Measurements from ENCODE around the gene TMIGD2. TPM values are rescaled to one million over a fixed set of nuclear protein-coding genes. Genes with fewer than 3 reads are reported as not detected.

TMIGD2 gene
- total and polyA plus RNA-seq, 2 experiments from 2014 or later, result not detected

DNA sequence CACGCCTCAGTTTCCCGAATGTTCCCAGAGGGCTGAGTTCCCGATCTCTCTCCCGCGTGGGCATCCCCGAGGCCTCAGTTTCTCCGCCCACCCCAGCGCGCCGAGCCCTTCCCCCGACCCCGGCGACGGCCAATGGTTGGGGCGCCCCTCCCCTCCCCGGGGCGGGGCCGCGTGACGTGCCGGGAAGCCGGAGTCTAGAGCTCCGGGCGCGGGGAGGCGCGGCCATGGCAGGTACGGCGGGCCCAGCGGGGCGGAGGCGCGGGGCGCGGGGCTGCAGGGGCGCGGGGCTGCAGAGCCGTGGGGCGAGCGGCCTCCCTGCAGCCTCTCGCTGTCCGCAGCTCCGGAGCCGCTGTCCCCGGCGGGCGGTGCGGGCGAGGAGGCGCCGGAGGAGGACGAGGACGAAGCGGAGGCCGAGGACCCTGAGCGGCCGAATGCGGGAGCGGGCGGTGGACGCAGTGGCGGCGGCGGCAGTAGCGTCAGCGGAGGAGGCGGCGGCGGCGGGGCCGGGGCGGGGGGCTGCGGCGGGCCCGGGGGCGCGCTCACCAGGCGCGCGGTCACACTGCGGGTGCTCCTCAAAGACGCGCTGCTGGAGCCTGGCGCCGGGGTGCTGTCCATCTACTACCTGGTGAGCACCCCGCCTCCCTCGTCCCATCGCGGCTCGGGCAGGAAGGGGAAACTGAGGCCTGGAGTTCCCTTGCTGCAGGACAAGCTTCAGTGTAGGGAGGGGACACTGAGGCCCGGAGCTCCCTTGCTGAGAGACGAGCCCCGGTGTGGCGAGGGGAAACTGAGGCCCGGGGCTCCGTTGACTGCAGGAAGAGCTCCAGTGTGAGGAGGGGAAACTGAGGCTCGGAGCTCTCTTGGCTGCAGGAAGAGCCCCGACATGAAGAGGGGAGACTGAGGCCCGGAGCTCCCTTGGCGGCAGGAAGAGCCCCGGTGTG is 41.5 kb upstream of the TMIGD2 start, which contains the start of gene MPND:
Gene MPND, plus strand, starts transcription at position 193 of the 938 bp plus-strand sequence. Its CDS starts 32 bp downstream, at position 225.
- H3K27ac ChIP-seq, result peak within 1 kb of the TSS; percentile 93
- peak; percentile 96 for DNase-seq (ENCODE audit: low spot score)
- TF ChIP-seq EZH2phosphoT487 (IDR thresholded peaks at IDR 0.05; ENCODE audit: low read depth, severe bottlenecking, unreplicated experiment) (no peak), EZH2 (IDR thresholded peaks at IDR 0.05; ENCODE audit: borderline replicate concordance) (no peak)
- TF ChIP-seq, protein P1, sequence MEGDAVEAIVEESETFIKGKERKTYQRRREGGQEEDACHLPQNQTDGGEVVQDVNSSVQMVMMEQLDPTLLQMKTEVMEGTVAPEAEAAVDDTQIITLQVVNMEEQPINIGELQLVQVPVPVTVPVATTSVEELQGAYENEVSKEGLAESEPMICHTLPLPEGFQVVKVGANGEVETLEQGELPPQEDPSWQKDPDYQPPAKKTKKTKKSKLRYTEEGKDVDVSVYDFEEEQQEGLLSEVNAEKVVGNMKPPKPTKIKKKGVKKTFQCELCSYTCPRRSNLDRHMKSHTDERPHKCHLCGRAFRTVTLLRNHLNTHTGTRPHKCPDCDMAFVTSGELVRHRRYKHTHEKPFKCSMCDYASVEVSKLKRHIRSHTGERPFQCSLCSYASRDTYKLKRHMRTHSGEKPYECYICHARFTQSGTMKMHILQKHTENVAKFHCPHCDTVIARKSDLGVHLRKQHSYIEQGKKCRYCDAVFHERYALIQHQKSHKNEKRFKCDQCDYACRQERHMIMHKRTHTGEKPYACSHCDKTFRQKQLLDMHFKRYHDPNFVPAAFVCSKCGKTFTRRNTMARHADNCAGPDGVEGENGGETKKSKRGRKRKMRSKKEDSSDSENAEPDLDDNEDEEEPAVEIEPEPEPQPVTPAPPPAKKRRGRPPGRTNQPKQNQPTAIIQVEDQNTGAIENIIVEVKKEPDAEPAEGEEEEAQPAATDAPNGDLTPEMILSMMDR (IDR thresholded peaks at IDR 0.05; ENCODE audit: poor library complexity), result peak; percentile 6
- peaks cover 24% of the 10 kb centered on the region for H3K4me1 ChIP-seq (ENCODE audit: insufficient read depth)
- no peaks in the 10 kb centered on the region for H3K27me3 ChIP-seq
- H3K36me3 ChIP-seq (replicated peaks; ENCODE audit: insufficient read depth, low read depth), result no peaks in the 10 kb centered on the region
- H3K4me3 ChIP-seq, result peak within 1 kb of the TSS; percentile 43
- peaks cover 7% of the 10 kb centered on the region for H3K79me2 ChIP-seq
- no peaks in the 10 kb centered on the region for H4K20me1 ChIP-seq (ENCODE audit: insufficient read depth, poor library complexity, severe bottlenecking)
- H3K9me3 ChIP-seq (ENCODE audit: low read depth), result no peaks in the 10 kb centered on the region
- 19% methylated on average over 31 of the region's 101 CpGs for WGBS (ENCODE audit: low lambda C conversion rate, missing lambda C conversion rate)
- H2AFZ ChIP-seq, result peak within 1 kb of the TSS; percentile 71
- no peaks in the 10 kb centered on the region for H3K9me2 ChIP-seq (replicated peaks; ENCODE audit: insufficient read depth)
- H3K4me2 ChIP-seq, result peak within 1 kb of the TSS; percentile 83

DNA sequence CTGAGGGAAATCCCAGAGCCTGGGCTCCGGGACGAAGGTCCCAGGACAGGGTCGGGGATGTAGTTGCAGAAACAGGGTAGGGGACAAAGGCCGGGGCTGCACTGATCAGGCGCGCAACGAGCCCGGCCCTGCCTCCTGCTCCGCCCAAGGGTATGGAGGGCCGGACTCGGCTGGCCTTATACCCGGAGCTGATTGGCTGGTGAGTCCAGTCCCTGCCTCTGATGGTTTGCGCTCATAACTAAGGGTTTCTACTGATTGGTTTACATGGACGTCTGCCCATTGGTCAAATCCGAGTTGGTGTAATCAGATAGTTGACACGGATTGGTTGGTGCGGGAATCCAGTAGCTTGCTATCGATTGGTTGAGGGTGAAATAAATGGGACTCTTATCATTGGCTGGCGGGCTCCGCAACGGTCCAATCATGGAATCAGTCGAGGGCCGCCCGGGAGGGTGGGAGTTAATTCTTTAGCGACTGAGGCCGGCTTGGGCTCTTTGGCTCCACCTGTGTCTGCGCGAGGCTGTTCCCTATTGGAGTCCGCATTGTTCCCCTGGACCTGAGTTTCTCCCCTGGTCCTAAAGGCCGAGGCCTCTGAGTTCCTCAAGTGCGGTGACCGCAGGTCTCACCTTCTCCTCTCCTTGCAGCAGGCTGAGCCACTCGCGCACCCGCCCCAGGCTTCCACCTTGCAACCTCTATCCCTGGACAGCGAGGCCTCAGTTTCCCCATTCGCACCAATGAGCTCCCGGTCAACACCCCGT is 40.6 kb upstream of the TMIGD2 start:
- Histone ChIP-seq H3K9me3 (ENCODE audit: low read depth) (no peaks in the 10 kb centered on the region), H3K27ac (peak overlapping the region; percentile 93), H3K4me3 (peak overlapping the region; percentile 43), H2AFZ (peak overlapping the region; percentile 71), H3K79me2 (peaks cover 7% of the 10 kb centered on the region), H3K27me3 (no peaks in the 10 kb centered on the region), H3K4me1 (ENCODE audit: insufficient read depth) (peaks cover 24% of the 10 kb centered on the region), H3K9me2 (replicated peaks; ENCODE audit: insufficient read depth) (no peaks in the 10 kb centered on the region), H3K4me2 (peak overlapping the region; percentile 83), H3K36me3 (replicated peaks; ENCODE audit: insufficient read depth, low read depth) (no peaks in the 10 kb centered on the region), H4K20me1 (ENCODE audit: insufficient read depth, poor library complexity, severe bottlenecking) (no peaks in the 10 kb centered on the region)
- peak; percentile 99 for DNase-seq (ENCODE audit: low spot score)
- TF ChIP-seq, protein P1 (IDR thresholded peaks at IDR 0.05; ENCODE audit: poor library complexity), result peak; percentile 25
- no peak for TF ChIP-seq EZH2phosphoT487 (IDR thresholded peaks at IDR 0.05; ENCODE audit: low read depth, severe bottlenecking, unreplicated experiment)
- 2% methylated on average over 36 of the region's 39 CpGs for WGBS (ENCODE audit: low lambda C conversion rate, missing lambda C conversion rate)

DNA sequence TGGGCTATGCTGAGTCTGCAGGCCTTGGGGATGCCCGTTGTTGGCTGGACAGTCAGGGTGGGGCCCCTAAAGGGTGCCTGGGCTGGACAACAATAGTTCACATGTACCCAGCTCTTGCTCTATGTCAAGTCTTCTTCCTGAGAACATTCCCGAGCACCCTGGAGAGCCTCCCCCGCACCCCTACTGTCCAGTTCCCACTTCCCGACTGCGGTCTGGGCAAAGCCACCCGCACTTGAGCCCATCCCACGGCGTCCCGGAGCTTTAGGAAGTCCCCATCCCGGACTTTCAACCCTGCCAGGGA is 40.1 kb upstream of the TMIGD2 start:
- peak overlapping the region; percentile 74 for H3K4me2 ChIP-seq
- H3K4me3 ChIP-seq, result peak overlapping the region; percentile 5
- no peaks in the 10 kb centered on the region for H3K27me3 ChIP-seq
- peaks cover 7% of the 10 kb centered on the region for H3K79me2 ChIP-seq
- H3K4me1 ChIP-seq (ENCODE audit: insufficient read depth), result peaks cover 29% of the 10 kb centered on the region
- no peaks in the 10 kb centered on the region for H4K20me1 ChIP-seq (ENCODE audit: insufficient read depth, poor library complexity, severe bottlenecking)
- no peaks in the 10 kb centered on the region for H3K9me3 ChIP-seq (ENCODE audit: low read depth)
- no peak for DNase-seq (ENCODE audit: low spot score)
- H3K36me3 ChIP-seq (replicated peaks; ENCODE audit: insufficient read depth, low read depth), result no peaks in the 10 kb centered on the region
- WGBS (ENCODE audit: low lambda C conversion rate, missing lambda C conversion rate), result 12% methylated on average over 9 of the region's 10 CpGs
- H2AFZ ChIP-seq, result peak overlapping the region; percentile 36
- H3K9me2 ChIP-seq (replicated peaks; ENCODE audit: insufficient read depth), result no peaks in the 10 kb centered on the region
- TF ChIP-seq, protein P1 (IDR thresholded peaks at IDR 0.05; ENCODE audit: poor library complexity), result no peak
- TF ChIP-seq EZH2phosphoT487 (IDR thresholded peaks at IDR 0.05; ENCODE audit: low read depth, severe bottlenecking, unreplicated experiment) (no peak), EZH2 (IDR thresholded peaks at IDR 0.05; ENCODE audit: borderline replicate concordance) (no peak)
- peak overlapping the region; percentile 87 for H3K27ac ChIP-seq
